GM12878 (cell line): ENCODE data around the gene MIXL1. TPM values are rescaled to one million over a fixed set of nuclear protein-coding genes. Genes with fewer than 3 reads are reported as not detected.

Experiments used
- ATAC-seq: fragments of 200-7000 bp; cut with Tn5 transposase; 3 replicates; pipeline ENCODE4 v1.9.1; 2020; ENCODE audit warnings: mild to moderate bottlenecking, moderate library complexity
- BruUV-seq: library from RNA; stranded (reverse); fragments of 400-500 nt; replicated peaks from 2 replicates; lab custom pipeline; 2021; lab: Mats Ljungman, UMichigan
- CTCF ChIA-PET: fragments of 300-600 bp; sonication (Branson Sonifier 250); formaldehyde crosslinking; extraction: SDS; loops from one replicate; lab custom pipeline; 2021; ENCODE audit warnings: inconsistent platforms; lab: Yijun Ruan, JAX
- POLR2A ChIA-PET: fragments of 350-600 bp; formaldehyde crosslinking; extraction: SDS; loops from one replicate; lab custom pipeline; 2021; ENCODE audit warnings: inconsistent platforms; lab: Charles Lee
- RAD21 ChIA-PET: fragments of 300-600 bp; sonication (Branson Sonifier 250); formaldehyde crosslinking; loops from one replicate; lab custom pipeline; 2023; ENCODE audit warnings: antibody characterized with exemption; ENCODE audit not compliant: unreplicated experiment; lab: Charles Lee
- SMC1A ChIA-PET: fragments of 300-600 bp; sonication (Branson Sonifier 250); formaldehyde crosslinking; loops from one replicate; lab custom pipeline; 2023; ENCODE audit not compliant: unreplicated experiment, uncharacterized antibody; lab: Charles Lee
- DNase-seq: peaks from one replicate; pipeline ENCODE4 v3.0.0-alpha.2; 2011; ENCODE audit warnings: low read depth, low spot score
- FAIRE-seq: peaks from 3 replicates; lab custom pipeline; 2011; peaks lifted over from hg19 to GRCh38; lab: Jason Lieb, UNC
- H2AFZ ChIP-seq: 2 replicates; pipeline ENCODE4 v1.6.0; 2011; ENCODE audit warnings: low read depth, low read length, control low read depth; ENCODE audit not compliant: control insufficient read depth
- H3K27ac ChIP-seq: 2 replicates; pipeline ENCODE4 v1.5.1; 2011; ENCODE audit warnings: control low read depth; ENCODE audit not compliant: control insufficient read depth, insufficient read depth
- H3K27me3 ChIP-seq, 2 experiments: replicated peaks in 1 of 2; 2 replicates each; pipeline versions ENCODE4 v1.6.0 to v1.6.1; 2011; ENCODE audit warnings: low read length in 1 of 2; ENCODE audit not compliant: control insufficient read depth in 2 of 2, insufficient read depth in 2 of 2
- H3K36me3 ChIP-seq, 2 experiments: 2 replicates each; pipeline ENCODE4 v1.5.1; 2011; ENCODE audit warnings: low read length in 1 of 2; ENCODE audit not compliant: control insufficient read depth in 2 of 2, insufficient read depth in 2 of 2
- H3K4me1 ChIP-seq: 2 replicates; pipeline ENCODE4 v1.6.1; 2011; ENCODE audit warnings: mild to moderate bottlenecking, low read length, moderate library complexity, mixed read lengths; ENCODE audit not compliant: control insufficient read depth, insufficient read depth
- H3K4me2 ChIP-seq: 2 replicates; pipeline ENCODE4 v1.6.0; 2011; ENCODE audit warnings: control low read depth; ENCODE audit not compliant: control insufficient read depth, insufficient read depth
- H3K4me3 ChIP-seq: fragments of 200-600 bp; sonication (generic); 2 replicates; pipeline ENCODE4 v1.5.1; 2016
- H3K79me2 ChIP-seq: 2 replicates; pipeline ENCODE4 v1.6.0; 2011; ENCODE audit warnings: low read length; ENCODE audit not compliant: control insufficient read depth, insufficient read depth
- H3K9ac ChIP-seq: 2 replicates; pipeline ENCODE4 v1.8.0; 2011; ENCODE audit warnings: low read length, control low read depth, mixed read lengths; ENCODE audit not compliant: control insufficient read depth, insufficient read depth
- H3K9me3 ChIP-seq: replicated peaks from 3 replicates; pipeline ENCODE4 v1.5.1; 2011; ENCODE audit warnings: mild to moderate bottlenecking, low read length; ENCODE audit not compliant: control insufficient read depth, insufficient read depth
- H4K20me1 ChIP-seq: 2 replicates; pipeline ENCODE4 v1.6.0; 2011; ENCODE audit not compliant: control insufficient read depth, insufficient read depth
- CHD2 ChIP-seq: IDR thresholded peaks from 2 replicates; pipeline ENCODE4 v1.6.1; 2011; ENCODE audit warnings: low read depth, low read length, improper control_type of control experiment, borderline replicate concordance
- CREB1 ChIP-seq: IDR thresholded peaks from 2 replicates; pipeline ENCODE4 v1.6.1; 2012; ENCODE audit warnings: low read depth, mild to moderate bottlenecking, inconsistent platforms
- MTA3 ChIP-seq: IDR thresholded peaks from 2 replicates; pipeline ENCODE4 v1.6.1; 2012; ENCODE audit warnings: low read length, inconsistent platforms, borderline replicate concordance
- NR2C2 ChIP-seq: IDR thresholded peaks from 2 replicates; pipeline ENCODE4 v1.6.1; 2011; ENCODE audit warnings: borderline replicate concordance, low read depth; ENCODE audit not compliant: control insufficient read depth, insufficient read length
- RAD21 ChIP-seq: IDR thresholded peaks from 2 replicates; pipeline ENCODE4 v1.6.1; 2011; ENCODE audit warnings: mild to moderate bottlenecking, low read depth, low read length, moderate library complexity; ENCODE audit not compliant: insufficient read depth
- SIX5 ChIP-seq: IDR thresholded peaks from 2 replicates; pipeline ENCODE4 v1.6.1; 2011; ENCODE audit warnings: mild to moderate bottlenecking, low read depth, low read length, moderate library complexity; ENCODE audit not compliant: severe bottlenecking
- ZSCAN29 ChIP-seq: fragments of 450-650 bp; IDR thresholded peaks from 2 replicates; pipeline ENCODE4 v1.6.1; 2017; ENCODE audit warnings: mild to moderate bottlenecking, moderate library complexity
- WGBS: methylation state at CpG from one replicate; pipeline ENCODE4 v1.1.6; 2016; ENCODE audit warnings: low lambda C conversion rate; ENCODE audit not compliant: insufficient replicate concordance, insufficient coverage; ENCODE audit errors: missing lambda C conversion rate; 5-methylcytosine and 5-hydroxymethylcytosine counted together
- in situ Hi-C: fragments of 300-500 bp; cut with MboI; formaldehyde crosslinking; loops from 9 replicates; pipeline ENCODE4 v1.14.3; 2018; ENCODE audit warnings: mixed read lengths
- intact Hi-C: fragments of 100-400 bp; cut with micrococcal nuclease; formaldehyde crosslinking; loops from one replicate; pipeline ENCODE4 v1.14.2; 2022; ENCODE audit not compliant: unreplicated experiment
- polyA plus RNA-seq, 11 experiments: library from polyadenylated mRNA; depleted of rRNA in 4 of 11; unstranded in 6 of 11; stranded (reverse) in 5 of 11; fragments of >200 nt; fragmentation: Nextera tagmentation in 4 of 11; fragmentation: Illumina TruSeq in 1 of 11; extraction: Ambion mirVana in 4 of 11; extraction: Trizol in 1 of 11; gene quantifications; 1 replicate in 1 of 11; 2 replicates in 10 of 11; pipeline versions ENCODE4 v1.2.1 to v1.2.3, GENCODE V29; 2011 to 2016; ENCODE audit warnings: inconsistent platforms in 2 of 11, missing spikeins in 2 of 11, low read depth in 1 of 11
- total RNA-seq, 4 experiments: library from RNA; depleted of rRNA in 3 of 4; stranded (reverse); fragments of >200 nt in 3 of 4; fragmentation: Illumina TruSeq in 1 of 4; extraction: Trizol in 1 of 4; gene quantifications; 2 replicates each; pipeline versions ENCODE4 v1.2.1 to v1.2.3, GENCODE V29; 2013 to 2021
- TF ChIP-seq, protein P1 (sequence below): fragments of 450-650 bp; IDR thresholded peaks from 2 replicates; pipeline ENCODE4 v1.6.1; 2018; ENCODE audit warnings: mild to moderate bottlenecking, low read depth, moderate library complexity; ENCODE audit not compliant: partially characterized antibody

Gene MIXL1
- total and polyA plus RNA-seq, 10 of the 15 experiments (the other 5 are each of a cell fraction or from before 2014, with no cell fraction given): 0.11 to 0.25 (median 0.20) TPM; not detected in 2

DNA sequence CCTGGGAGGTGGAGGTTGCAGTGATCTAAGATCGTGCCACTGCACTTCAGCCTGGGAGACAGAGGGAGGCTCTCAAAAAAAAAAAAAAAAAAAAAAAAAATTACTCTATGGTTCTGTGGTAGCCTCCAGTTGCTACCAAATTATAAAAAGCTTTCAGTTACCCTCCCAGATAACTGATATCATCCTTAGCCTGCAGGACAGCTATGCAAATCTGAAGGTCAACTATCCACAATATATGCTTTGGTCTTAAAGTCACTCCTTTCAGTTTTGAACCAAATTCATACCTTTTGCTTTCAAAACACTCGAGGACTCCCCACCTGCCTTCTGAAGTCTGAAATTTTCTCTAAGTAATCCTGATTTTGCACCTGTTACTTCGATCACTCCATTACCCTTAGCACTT lies 3.1 kb downstream of the MIXL1 start:
- no TSS peak for BruUV-seq
- no peak overlapping the region for H3K4me2 ChIP-seq
- POLR2A ChIA-PET: no interaction called here

More for the DNA sequence above, 3.1 kb downstream of the MIXL1 start:
- CTCF ChIA-PET: interaction anchor here (0.8 to 1.7 kb wide), 2 partner anchors 101 to 107 kb away, joined by 3 to 6 read pairs; no protein-coding TSS in a partner anchor
- no peak for FAIRE-seq
- H3K79me2 ChIP-seq: no peaks in the 10 kb centered on the region
- no peak overlapping the region for H3K4me3 ChIP-seq
- H3K36me3 ChIP-seq: no peaks in the 10 kb centered on the region
- SMC1A ChIA-PET: no interaction called here
- H3K9me3 ChIP-seq: no peaks in the 10 kb centered on the region
- intact Hi-C loops: no loop called here
- no peak for DNase-seq
- TF ChIP-seq NR2C2: no peak
- no peak for TF ChIP-seq MTA3
- TF ChIP-seq, protein P1, sequence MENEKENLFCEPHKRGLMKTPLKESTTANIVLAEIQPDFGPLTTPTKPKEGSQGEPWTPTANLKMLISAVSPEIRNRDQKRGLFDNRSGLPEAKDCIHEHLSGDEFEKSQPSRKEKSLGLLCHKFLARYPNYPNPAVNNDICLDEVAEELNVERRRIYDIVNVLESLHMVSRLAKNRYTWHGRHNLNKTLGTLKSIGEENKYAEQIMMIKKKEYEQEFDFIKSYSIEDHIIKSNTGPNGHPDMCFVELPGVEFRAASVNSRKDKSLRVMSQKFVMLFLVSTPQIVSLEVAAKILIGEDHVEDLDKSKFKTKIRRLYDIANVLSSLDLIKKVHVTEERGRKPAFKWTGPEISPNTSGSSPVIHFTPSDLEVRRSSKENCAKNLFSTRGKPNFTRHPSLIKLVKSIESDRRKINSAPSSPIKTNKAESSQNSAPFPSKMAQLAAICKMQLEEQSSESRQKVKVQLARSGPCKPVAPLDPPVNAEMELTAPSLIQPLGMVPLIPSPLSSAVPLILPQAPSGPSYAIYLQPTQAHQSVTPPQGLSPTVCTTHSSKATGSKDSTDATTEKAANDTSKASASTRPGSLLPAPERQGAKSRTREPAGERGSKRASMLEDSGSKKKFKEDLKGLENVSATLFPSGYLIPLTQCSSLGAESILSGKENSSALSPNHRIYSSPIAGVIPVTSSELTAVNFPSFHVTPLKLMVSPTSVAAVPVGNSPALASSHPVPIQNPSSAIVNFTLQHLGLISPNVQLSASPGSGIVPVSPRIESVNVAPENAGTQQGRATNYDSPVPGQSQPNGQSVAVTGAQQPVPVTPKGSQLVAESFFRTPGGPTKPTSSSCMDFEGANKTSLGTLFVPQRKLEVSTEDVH: no peak
- TF ChIP-seq CHD2: no peak
- no peak for TF ChIP-seq ZSCAN29
- TF ChIP-seq SIX5: no peak
- no peak for TF ChIP-seq RAD21
- no peak for TF ChIP-seq CREB1
- TF ChIP-seq, all 136 proteins: peak for 0
- no peaks in the 10 kb centered on the region; the same call in 1 of the 2 replicates for H3K4me1 ChIP-seq
- no peak overlapping the region for H2AFZ ChIP-seq
- RAD21 ChIA-PET: interaction anchor here (0.9 kb wide), 1 partner anchor 101 kb away, joined by 4 read pairs; no protein-coding TSS in a partner anchor
- ATAC-seq: peak; percentile 27; the same call in 2 of the 3 replicates
- WGBS: 58% methylated on average over 3 of the region's 3 CpGs
- in situ Hi-C loops: no loop called here
- H3K9ac ChIP-seq: no peak overlapping the region
- H3K27ac ChIP-seq: no peak overlapping the region
- no peaks in the 10 kb centered on the region for H4K20me1 ChIP-seq
- H3K27me3 ChIP-seq: no peaks in the 10 kb centered on the region
